ENCODE data around the gene CAPG.
"Not testable (repeated sequence)": the region's sequence is repeated elsewhere in the genome, so short reads cannot be mapped to it uniquely, and the experiment has no call there.

Gene CAPG

GRCh38 chr2:85396531-85397470, 13.4 kb downstream of the CAPG start:
- no peak for DNase-seq (ENCODE audit: low spot score)

- no peak for DNase-seq (ENCODE audit: low spot score)
These were observed 14.2 kb downstream of the CAPG start for GRCh38 chr2:85395912-85396475.

- no peak for DNase-seq (ENCODE audit: low spot score)
These were observed 15.2 kb downstream of the CAPG start for GRCh38 chr2:85394976-85395375.

- no peak for DNase-seq (ENCODE audit: low spot score)
These were observed 15.9 kb downstream of the CAPG start for GRCh38 chr2:85394261-85394681.

- DNase-seq (ENCODE audit: low spot score): no peak
These were observed 16.3 kb downstream of the CAPG start for GRCh38 chr2:85393836-85394235.

- peak; percentile 76 for DNase-seq (ENCODE audit: low spot score)
These were observed 19.1 kb downstream of the CAPG start for GRCh38 chr2:85390941-85391669.

- no peak for DNase-seq (ENCODE audit: low spot score)
These were observed 21.2 kb downstream of the CAPG start for GRCh38 chr2:85388878-85389538.

GRCh38 chr2:85387754-85388153, 22.4 kb downstream of the CAPG start:
- no peak for DNase-seq (ENCODE audit: low spot score)

- no peak for DNase-seq (ENCODE audit: low spot score)
These were observed 24.4 kb downstream of the CAPG start for GRCh38 chr2:85385746-85386145.

- no peak for DNase-seq (ENCODE audit: low spot score)
These were observed 26.3 kb downstream of the CAPG start for GRCh38 chr2:85383850-85384249.

GRCh38 chr2:85383151-85383550, 27.0 kb downstream of the CAPG start:
- not testable (repeated sequence) for DNase-seq (ENCODE audit: low spot score)

- DNase-seq (ENCODE audit: low spot score): no peak
These were observed 30.1 kb downstream of the CAPG start for GRCh38 chr2:85380048-85380447.

GRCh38 chr2:85378257-85378656, 31.9 kb downstream of the CAPG start:
- DNase-seq (ENCODE audit: low spot score): no peak

GRCh38 chr2:85377083-85377482, 33.1 kb downstream of the CAPG start:
- DNase-seq (ENCODE audit: low spot score): no peak

GRCh38 chr2:85376291-85377065, 33.7 kb downstream of the CAPG start:
- DNase-seq (ENCODE audit: low spot score): no peak

- DNase-seq (ENCODE audit: low spot score): no peak
These were observed 39.1 kb downstream of the CAPG start for GRCh38 chr2:85371045-85371444.

GRCh38 chr2:85369500-85369899, 40.7 kb downstream of the CAPG start:
- no peak for DNase-seq (ENCODE audit: low spot score)

- no peak for DNase-seq (ENCODE audit: low spot score)
These were observed 41.2 kb downstream of the CAPG start for GRCh38 chr2:85368921-85369320.

- no peak for DNase-seq (ENCODE audit: low spot score)
These were observed 43.0 kb downstream of the CAPG start for GRCh38 chr2:85367180-85367579.

- not testable (repeated sequence) for DNase-seq (ENCODE audit: low spot score)
These were observed 47.3 kb downstream of the CAPG start for GRCh38 chr2:85362653-85363387.

GRCh38 chr2:85357736-85358135, 52.4 kb downstream of the CAPG start:
- no peak for DNase-seq (ENCODE audit: low spot score)
